SK-N-MC (cell line): ENCODE data around the gene MYO1F.

Experiments
- EZH2 ChIP-seq: fragments of 200-600 bp; sonication (generic); IDR thresholded peaks from one replicate; pipeline ENCODE4 v1.6.1; 2017; ENCODE audit warnings: antibody characterized with exemption
- POLR2AphosphoS5 ChIP-seq: IDR thresholded peaks from 2 replicates; pipeline ENCODE4 v1.6.1; 2012; ENCODE audit warnings: mild to moderate bottlenecking, low read depth, low read length, borderline replicate concordance

GRCh38 chr19:8499048-8499833 lies 78.0 kb downstream of the MYO1F start:
- TF ChIP-seq EZH2 (no peak), POLR2AphosphoS5 (no peak)
